Measurements from ENCODE around the gene ARHGAP18. TPM values are rescaled to one million over a fixed set of nuclear protein-coding genes. Genes with fewer than 3 reads are reported as not detected.

ARHGAP18 gene
- total RNA-seq, 1 experiment from 2014 or later = 12.6 TPM

DNA sequence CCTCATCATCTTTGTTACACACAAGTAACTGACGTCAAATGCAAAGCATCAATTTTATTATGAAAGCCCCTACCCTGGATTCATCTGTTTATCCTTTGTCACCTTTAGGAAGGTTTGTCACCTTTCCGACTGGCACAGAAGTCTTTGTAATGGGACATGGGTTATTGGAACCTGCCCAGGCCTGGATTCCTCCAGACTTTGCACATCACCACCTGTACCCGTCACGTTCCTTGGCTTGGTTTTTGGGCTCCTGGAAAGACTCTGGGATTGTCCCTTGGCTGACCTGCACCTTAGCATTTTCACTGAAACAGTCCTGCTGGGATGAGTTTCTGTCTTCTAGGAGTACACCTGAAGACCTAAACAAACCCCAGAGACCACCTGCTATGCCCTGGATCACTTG is 15.4 kb upstream of the ARHGAP18 start:
- no peak for DNase-seq (ENCODE audit: extremely low read depth, low read depth)

GRCh38 chr6:129719692-129720091 is 9.7 kb upstream of the ARHGAP18 start:
- DNase-seq (ENCODE audit: extremely low read depth, low read depth) = no peak

DNA sequence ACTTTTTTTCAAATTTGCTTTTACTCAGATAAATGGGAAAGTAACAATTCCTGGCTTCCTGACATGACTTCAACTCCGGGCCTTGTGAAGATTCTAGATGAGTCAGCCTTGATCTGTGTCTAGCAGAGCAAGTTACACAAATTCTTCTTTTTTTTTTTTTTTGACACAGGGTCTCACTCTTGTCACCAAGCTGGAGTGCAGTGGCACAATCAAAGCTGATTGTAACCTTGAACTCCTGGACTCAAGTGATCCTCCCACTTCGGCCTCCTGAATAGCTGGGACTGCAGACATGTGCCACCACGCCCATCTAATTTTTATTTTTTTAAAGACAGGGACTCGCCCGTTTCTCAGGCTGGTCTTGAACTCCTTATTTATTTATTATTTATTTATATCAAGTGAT is 7.3 kb upstream of the ARHGAP18 start:
- no peak for DNase-seq (ENCODE audit: extremely low read depth, low read depth)

- no peak for DNase-seq (ENCODE audit: extremely low read depth, low read depth)
These were observed 3.9 kb upstream of the ARHGAP18 start for GRCh38 chr6:129713806-129714333.

GRCh38 chr6:129711271-129711631 is 1.3 kb upstream of the ARHGAP18 start:
- DNase-seq (ENCODE audit: extremely low read depth, low read depth) = no peak

DNA sequence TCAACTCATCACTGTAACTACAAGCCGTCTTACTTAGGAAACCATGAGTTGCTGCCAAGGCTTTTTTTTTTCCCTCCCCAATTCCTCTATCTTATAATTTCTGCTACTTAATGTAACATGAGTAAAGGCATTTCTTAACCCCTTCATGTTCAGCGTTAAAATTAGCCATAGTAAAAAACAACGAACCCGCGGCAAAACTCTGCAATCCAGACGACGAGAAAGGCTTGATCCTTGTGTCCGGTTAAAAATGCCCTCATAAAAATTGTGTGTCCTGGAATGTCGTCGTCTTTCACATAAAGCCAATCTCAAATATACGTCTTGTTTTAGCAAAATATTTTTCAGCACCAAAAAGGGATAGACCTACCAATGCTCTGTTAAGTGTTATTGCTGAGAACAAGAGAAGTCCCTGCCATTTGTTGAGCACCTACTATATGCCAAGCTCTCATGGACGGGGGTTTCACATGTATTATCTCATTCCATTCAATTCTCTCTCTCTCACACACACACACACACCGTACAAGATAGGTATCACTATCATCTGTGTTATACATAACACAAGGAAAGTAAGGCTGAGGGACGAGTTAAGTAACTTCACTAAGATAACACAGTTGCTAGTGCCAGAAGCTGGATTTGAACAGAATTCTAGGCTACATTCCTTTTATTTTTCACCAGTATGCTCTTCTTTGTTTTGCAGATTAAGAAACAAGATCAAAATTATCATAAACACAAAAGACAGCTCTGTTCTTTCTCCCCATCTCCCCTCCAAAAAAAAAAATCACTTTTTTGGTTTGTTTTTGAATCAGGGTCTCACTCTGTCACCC is 683 bp upstream of the ARHGAP18 start:
- no peak for DNase-seq (ENCODE audit: extremely low read depth, low read depth)

- DNase-seq (ENCODE audit: extremely low read depth, low read depth) = no peak
These were observed 695 bp downstream of the ARHGAP18 start for GRCh38 chr6:129709196-129709768.

- DNase-seq (ENCODE audit: extremely low read depth, low read depth) = no peak
These were observed 1.3 kb downstream of the ARHGAP18 start for GRCh38 chr6:129708496-129709195.

GRCh38 chr6:129707882-129708495 is 2.0 kb downstream of the ARHGAP18 start:
- no peak for DNase-seq (ENCODE audit: extremely low read depth, low read depth)

- DNase-seq (ENCODE audit: extremely low read depth, low read depth) = no peak
These were observed 2.9 kb downstream of the ARHGAP18 start for GRCh38 chr6:129707028-129707427.

DNA sequence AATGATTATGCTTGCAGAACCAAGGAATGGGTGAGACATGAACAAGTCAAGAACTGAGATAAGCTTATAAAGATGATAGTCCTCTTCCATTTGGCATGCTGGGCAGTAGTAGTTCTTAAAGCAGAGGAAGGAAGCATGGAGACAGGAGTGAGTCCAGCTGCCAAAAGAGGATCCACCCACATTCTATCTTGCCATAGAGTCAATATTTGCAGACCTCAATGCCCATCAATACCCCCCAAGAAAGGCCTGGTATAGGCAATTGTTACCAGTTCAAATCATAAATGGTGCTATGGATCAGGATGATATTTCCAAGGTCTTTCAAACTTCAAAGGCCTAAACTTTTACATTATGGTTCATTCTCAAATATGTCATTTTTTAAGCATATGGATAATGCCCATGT is 4.8 kb downstream of the ARHGAP18 start:
- no peak for DNase-seq (ENCODE audit: extremely low read depth, low read depth)

DNA sequence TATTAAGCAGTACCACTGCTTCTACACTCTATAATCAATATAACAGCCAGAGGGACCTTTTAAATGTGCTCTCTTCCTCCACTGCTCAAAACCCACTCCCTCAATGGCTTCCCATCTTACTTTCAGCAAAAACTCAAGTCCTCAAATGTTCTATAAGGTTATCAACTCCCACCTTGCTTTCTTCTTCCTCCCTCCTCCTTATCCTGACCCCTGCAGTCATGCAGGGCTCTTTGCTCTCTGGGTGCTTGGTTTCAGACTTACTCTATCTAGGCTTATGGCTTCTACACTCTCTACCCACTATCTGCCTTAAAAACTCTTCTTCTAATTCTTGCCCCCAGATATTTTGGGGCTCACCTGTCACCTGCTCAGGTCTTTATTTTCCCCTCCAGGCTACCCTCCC is 5.3 kb downstream of the ARHGAP18 start:
- no peak for DNase-seq (ENCODE audit: extremely low read depth, low read depth)

DNA sequence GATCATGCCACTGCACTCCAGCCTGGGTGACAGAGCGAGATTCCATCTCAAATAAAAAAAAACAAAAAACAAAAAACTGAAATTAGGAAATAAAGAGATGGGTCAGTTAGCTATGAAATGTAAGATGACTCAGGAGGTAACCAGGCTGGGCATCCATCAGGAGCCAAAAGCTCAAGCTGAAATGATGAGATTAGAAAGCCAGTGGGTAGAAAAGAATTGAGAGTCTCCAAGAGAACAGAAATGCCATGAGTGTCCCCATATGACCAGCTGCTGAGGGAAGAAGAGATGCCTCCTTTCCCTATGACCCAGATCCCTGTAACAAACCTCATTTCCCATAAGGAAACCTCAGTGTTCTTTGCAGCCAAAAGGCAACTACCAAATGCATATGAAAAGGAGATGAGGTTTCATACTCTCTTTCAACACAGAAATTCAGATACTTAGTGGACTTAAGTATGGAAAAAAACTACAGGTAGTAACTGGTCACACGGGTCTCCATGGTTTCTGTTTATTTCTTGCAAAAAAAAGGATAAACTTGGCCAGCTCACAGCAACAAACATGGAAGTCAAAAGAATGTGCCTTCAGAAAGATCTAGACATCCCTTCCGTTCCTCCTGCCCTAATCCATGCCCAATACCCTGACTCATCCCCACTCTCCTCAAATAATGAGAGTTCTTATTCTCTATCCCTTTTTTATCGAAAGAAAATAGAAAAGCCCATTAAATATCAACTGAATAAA is 8.1 kb downstream of the ARHGAP18 start:
- DNase-seq (ENCODE audit: extremely low read depth, low read depth) = no peak

DNA sequence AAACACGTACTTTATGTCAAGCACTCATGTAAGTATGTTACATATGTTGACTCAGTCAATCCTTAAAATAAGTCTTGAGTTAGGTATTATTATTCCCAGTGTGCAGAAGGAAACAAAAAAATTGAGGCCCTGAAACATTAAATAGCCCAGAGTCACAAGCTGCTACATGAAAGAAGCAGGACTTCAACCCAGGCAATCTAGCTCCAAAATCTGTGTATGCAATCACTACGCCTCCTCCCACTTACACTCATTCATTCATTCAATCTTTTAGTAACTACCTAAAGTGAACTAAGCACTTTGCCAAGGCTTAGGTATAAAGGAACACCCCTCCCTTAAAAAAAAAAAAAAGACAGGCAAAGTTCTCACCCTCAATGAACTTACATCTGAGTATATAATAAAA is 9.3 kb downstream of the ARHGAP18 start:
- DNase-seq (ENCODE audit: extremely low read depth, low read depth) = no peak

GRCh38 chr6:129699659-129700058 is 10.3 kb downstream of the ARHGAP18 start:
- no peak for DNase-seq (ENCODE audit: extremely low read depth, low read depth)

GRCh38 chr6:129698430-129698829 is 11.5 kb downstream of the ARHGAP18 start:
- no peak for DNase-seq (ENCODE audit: extremely low read depth, low read depth)

GRCh38 chr6:129697788-129698187 is 12.2 kb downstream of the ARHGAP18 start:
- no peak for DNase-seq (ENCODE audit: extremely low read depth, low read depth)

DNA sequence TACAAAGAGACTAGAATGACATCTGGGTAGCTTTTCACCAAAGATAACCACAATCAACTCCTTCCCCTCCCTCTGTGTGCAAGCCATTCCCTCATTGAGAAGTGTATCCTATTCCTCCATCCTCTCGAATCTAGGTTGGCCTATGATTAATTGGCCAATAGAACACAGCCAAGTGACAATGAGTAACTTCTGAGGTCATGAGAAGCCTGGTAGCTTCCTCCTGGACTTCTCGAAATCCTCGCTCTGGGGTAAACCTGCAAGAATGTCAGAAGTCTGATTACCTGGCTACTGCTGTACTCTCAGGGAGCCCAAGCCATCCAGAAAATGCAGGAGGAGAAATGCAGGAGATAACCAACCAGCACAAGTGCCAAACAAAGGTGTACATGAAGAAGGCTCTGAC is 13.1 kb downstream of the ARHGAP18 start:
- DNase-seq (ENCODE audit: extremely low read depth, low read depth) = no peak

GRCh38 chr6:129696028-129696418 is 14.0 kb downstream of the ARHGAP18 start:
- DNase-seq (ENCODE audit: extremely low read depth, low read depth) = no peak

DNA sequence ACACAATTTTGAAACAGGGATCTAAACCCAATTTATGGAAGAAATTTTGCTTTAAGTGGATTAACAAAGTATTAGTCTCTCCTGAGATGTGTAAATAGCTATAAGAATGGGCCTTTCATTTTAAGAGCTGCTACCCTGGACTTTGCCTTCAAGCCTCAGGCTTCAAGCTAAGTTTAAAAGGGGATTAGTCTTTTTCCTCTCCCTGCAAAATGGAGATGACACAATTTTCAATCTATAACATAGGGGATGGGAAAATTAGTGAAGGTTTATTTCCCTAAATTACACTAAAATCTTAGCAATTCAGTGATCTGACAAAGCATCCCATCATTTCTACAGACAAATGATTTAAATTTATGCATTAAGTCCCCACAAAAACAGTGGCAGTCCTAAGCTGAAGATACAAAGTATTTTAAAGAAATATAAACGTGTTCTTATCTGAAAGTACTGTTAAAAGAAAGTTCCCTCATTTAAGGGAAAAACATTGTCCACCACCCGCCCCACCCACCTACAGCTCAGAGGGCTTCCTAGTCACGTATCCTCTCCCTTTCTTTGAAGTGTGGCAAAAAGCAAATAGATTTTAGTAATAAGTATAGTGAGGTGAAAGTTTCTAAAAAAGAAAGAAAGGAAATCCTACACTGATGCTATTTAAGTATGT is 14.5 kb downstream of the ARHGAP18 start:
- no peak for DNase-seq (ENCODE audit: extremely low read depth, low read depth)

All from NCI-H460 (cell line).